ENCODE results near the gene LBHD2.
A peak's percentile ranks its signal among the peaks of the same experiment; 100 is the strongest.

LBHD2 gene

GRCh38 chr14:103087343-103087835 lies 3.4 kb downstream of the LBHD2 start:
- in situ Hi-C loops (cut with MboI; ENCODE audit: low pct_unique_long_range_greater_than_20kb, low sequenced_read_pairs) = loop anchor here (25.0 kb wide), 1 partner anchor 200 kb away; no protein-coding TSS in a partner anchor
- DNase-seq = peak; percentile 11

- no peak for DNase-seq
- in situ Hi-C loops (cut with MboI; ENCODE audit: low pct_unique_long_range_greater_than_20kb, low sequenced_read_pairs) = loop anchor here (25.0 kb wide), 1 partner anchor 198 kb away; no protein-coding TSS in a partner anchor
Observed at GRCh38 chr14:103088921-103089320, 4.9 kb downstream of the LBHD2 start.

- DNase-seq = no peak
- in situ Hi-C loops (cut with MboI; ENCODE audit: low pct_unique_long_range_greater_than_20kb, low sequenced_read_pairs) = loop anchor here (25.0 kb wide), 1 partner anchor 198 kb away; no protein-coding TSS in a partner anchor
Observed at GRCh38 chr14:103089386-103090335, 5.7 kb downstream of the LBHD2 start.

GRCh38 chr14:103090481-103091020 lies 6.5 kb downstream of the LBHD2 start:
- in situ Hi-C loops (cut with MboI; ENCODE audit: low pct_unique_long_range_greater_than_20kb, low sequenced_read_pairs) = loop anchor here (25.0 kb wide), 1 partner anchor 197 kb away; no protein-coding TSS in a partner anchor
- DNase-seq = no peak

GRCh38 chr14:103091041-103091882 lies 7.3 kb downstream of the LBHD2 start:
- peak; percentile 66 for DNase-seq
- in situ Hi-C loops (cut with MboI; ENCODE audit: low pct_unique_long_range_greater_than_20kb, low sequenced_read_pairs) = loop anchor here (25.0 kb wide), 1 partner anchor 196 kb away; no protein-coding TSS in a partner anchor

GRCh38 chr14:103091883-103092222 lies 7.8 kb downstream of the LBHD2 start:
- DNase-seq = no peak
- in situ Hi-C loops (cut with MboI; ENCODE audit: low pct_unique_long_range_greater_than_20kb, low sequenced_read_pairs) = loop anchor here (25.0 kb wide), 1 partner anchor 195 kb away; no protein-coding TSS in a partner anchor

- DNase-seq = no peak
- in situ Hi-C loops (cut with MboI; ENCODE audit: low pct_unique_long_range_greater_than_20kb, low sequenced_read_pairs) = loop anchor here (25.0 kb wide), 1 partner anchor 193 kb away; no protein-coding TSS in a partner anchor
Observed at GRCh38 chr14:103093856-103094405, 9.9 kb downstream of the LBHD2 start.

- in situ Hi-C loops (cut with MboI; ENCODE audit: low pct_unique_long_range_greater_than_20kb, low sequenced_read_pairs) = loop anchor here (25.0 kb wide), 1 partner anchor 193 kb away; no protein-coding TSS in a partner anchor
Observed at GRCh38 chr14:103094406-103095209, 10.6 kb downstream of the LBHD2 start, which contains the start of gene EXOC3L4. TSS of gene EXOC3L4 (plus strand) at chr14:103094725. CDS start at chr14:103100220, 5,495 bp downstream.

GRCh38 chr14:103095210-103095778 lies 11.3 kb downstream of the LBHD2 start:
- in situ Hi-C loops (cut with MboI; ENCODE audit: low pct_unique_long_range_greater_than_20kb, low sequenced_read_pairs) = loop anchor here (25.0 kb wide), 1 partner anchor 192 kb away; no protein-coding TSS in a partner anchor
- no peak for DNase-seq

More at GRCh38 chr14:103094406-103095209, 10.6 kb downstream of the LBHD2 start, which contains the start of gene EXOC3L4:
- DNase-seq = no peak

GRCh38 chr14:103096387-103096786 lies 12.4 kb downstream of the LBHD2 start:
- in situ Hi-C loops (cut with MboI; ENCODE audit: low pct_unique_long_range_greater_than_20kb, low sequenced_read_pairs) = loop anchor here (25.0 kb wide), 1 partner anchor 191 kb away; no protein-coding TSS in a partner anchor
- DNase-seq = no peak

- no peak for DNase-seq
- in situ Hi-C loops (cut with MboI; ENCODE audit: low pct_unique_long_range_greater_than_20kb, low sequenced_read_pairs) = loop anchor here (25.0 kb wide), 1 partner anchor 190 kb away; no protein-coding TSS in a partner anchor
Observed at GRCh38 chr14:103097244-103097993, 13.4 kb downstream of the LBHD2 start.

- no peak for DNase-seq
- in situ Hi-C loops (cut with MboI; ENCODE audit: low pct_unique_long_range_greater_than_20kb, low sequenced_read_pairs) = loop anchor here (25.0 kb wide), 1 partner anchor 189 kb away; no protein-coding TSS in a partner anchor
Observed at GRCh38 chr14:103097994-103098957, 14.3 kb downstream of the LBHD2 start.

- in situ Hi-C loops (cut with MboI; ENCODE audit: low pct_unique_long_range_greater_than_20kb, low sequenced_read_pairs) = loop anchor here (25.0 kb wide), 1 partner anchor 188 kb away; no protein-coding TSS in a partner anchor
Observed at GRCh38 chr14:103099081-103099732, 15.2 kb downstream of the LBHD2 start.

GRCh38 chr14:103099733-103100280 lies 15.8 kb downstream of the LBHD2 start:
- in situ Hi-C loops (cut with MboI; ENCODE audit: low pct_unique_long_range_greater_than_20kb, low sequenced_read_pairs) = loop anchor here (25.0 kb wide), 1 partner anchor 187 kb away; no protein-coding TSS in a partner anchor
- no peak for DNase-seq

More at GRCh38 chr14:103099081-103099732, 15.2 kb downstream of the LBHD2 start:
- no peak for DNase-seq
